Left renal cortex interstitium (tissue), 4 donors: ENCODE results near the gene SULF2. TPM values are rescaled to one million over a fixed set of nuclear protein-coding genes. Genes with fewer than 3 reads are reported as not detected.

Experiments used
- DNase-seq, 4 donors: peaks; one replicate each; pipeline ENCODE4 v3.0.0-alpha.2; 2013; ENCODE audit warnings: low read depth in 4 of 4, low spot score in 2 of 4, missing footprints in 1 of 4
- polyA plus RNA-seq, 4 donors: library from polyadenylated mRNA; unstranded; fragments of 120-200 nt; gene quantifications; one replicate each; pipeline ENCODE4 v1.2.1, GENCODE V29; 2013; ENCODE audit not compliant: insufficient read length in 4 of 4

SULF2 gene
- polyA plus RNA-seq, 4 donors = 67.0 to 103 (median 76.0) TPM

- no peak for DNase-seq
Observed at GRCh38 chr20:47623206-47623605, 162.1 kb downstream of the SULF2 start.

GRCh38 chr20:47622118-47622665 is 163.1 kb downstream of the SULF2 start:
- no peak for DNase-seq

- DNase-seq = peak in 2 of 4 donors; percentile 28 to 50
Observed at GRCh38 chr20:47620808-47621805, 164.2 kb downstream of the SULF2 start.

DNA sequence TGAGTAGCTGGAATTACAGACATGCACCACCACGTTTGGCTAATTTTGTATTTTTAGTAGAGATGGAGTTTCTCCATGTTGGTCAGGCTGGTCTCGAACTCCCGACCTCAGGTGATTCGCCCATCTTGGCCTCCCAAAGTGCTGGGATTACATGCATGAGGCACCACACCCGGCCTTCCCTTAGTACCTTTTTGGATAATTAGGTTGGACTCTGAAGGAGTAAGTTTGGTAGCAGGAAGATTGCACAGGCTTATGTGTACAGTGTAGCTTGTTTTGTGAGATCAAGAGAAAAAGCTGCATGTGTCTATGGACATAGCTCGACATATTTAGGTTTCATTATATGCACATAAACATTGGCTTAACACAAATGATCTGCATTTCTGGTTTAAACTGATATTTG is 166.8 kb downstream of the SULF2 start:
- no peak for DNase-seq

DNA sequence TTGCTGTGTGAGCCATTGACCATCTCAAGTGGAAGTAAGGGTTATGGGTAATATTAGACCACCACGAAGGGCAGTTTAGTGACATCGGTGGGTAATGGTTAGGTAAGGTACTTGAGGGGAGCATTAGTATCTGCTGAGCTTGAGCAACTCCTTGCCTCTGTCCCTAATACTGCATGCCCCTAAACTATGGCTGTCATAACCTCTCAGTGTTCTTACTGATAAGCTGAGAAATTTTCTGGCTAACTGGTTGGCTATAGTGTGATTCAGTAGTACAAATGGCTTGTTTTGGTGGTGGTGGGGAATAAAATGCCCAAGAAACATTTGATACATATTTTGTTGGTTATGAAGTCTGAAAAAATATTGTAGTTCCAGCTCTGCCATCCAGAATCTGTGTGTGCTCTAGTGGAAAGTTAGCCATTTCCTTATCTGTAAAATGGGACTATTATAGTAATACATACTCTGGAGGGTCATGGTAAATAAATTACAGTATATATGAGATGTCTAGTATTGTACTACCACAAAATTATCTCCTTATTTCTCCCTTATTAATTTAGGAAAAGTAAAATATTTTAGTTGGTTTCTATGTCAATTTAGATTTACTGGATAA is 170.5 kb downstream of the SULF2 start:
- no peak for DNase-seq

- DNase-seq = no peak
Observed at GRCh38 chr20:47612670-47613069, 172.6 kb downstream of the SULF2 start.

DNA sequence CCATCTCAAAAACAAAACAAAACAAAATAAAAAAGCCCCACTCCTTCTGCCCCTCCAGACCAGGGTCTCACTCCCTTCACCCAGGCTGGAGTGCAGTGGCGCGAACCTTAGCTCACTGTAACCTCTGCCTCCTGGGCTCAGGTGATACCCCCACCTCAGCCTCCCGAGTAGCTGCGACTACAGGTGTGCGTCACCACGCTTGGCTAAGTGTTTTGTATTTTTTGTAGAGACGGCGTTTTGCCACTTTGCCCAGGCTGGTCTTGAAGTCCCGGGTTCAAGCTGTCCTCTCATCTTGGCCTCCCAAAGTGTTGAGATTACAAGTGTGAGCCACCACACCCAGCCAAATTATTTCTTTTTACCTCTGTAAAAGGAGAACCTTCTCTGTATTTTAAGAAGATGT is 173.5 kb downstream of the SULF2 start:
- no peak for DNase-seq

DNA sequence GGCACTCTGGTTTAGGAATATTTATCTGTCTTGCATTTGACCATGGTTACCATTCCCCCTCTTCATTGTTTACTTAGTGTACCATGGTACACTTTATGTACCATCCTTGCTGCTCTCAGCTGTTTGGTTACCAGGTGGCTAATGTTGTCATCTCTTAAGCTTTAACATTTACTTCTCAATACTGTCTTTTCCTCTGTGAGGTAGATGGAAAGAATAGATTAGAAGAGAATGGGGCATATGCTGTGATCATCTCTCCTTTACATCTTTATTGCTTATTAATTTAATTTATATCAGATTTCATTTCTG is 174.4 kb downstream of the SULF2 start:
- no peak for DNase-seq

DNA sequence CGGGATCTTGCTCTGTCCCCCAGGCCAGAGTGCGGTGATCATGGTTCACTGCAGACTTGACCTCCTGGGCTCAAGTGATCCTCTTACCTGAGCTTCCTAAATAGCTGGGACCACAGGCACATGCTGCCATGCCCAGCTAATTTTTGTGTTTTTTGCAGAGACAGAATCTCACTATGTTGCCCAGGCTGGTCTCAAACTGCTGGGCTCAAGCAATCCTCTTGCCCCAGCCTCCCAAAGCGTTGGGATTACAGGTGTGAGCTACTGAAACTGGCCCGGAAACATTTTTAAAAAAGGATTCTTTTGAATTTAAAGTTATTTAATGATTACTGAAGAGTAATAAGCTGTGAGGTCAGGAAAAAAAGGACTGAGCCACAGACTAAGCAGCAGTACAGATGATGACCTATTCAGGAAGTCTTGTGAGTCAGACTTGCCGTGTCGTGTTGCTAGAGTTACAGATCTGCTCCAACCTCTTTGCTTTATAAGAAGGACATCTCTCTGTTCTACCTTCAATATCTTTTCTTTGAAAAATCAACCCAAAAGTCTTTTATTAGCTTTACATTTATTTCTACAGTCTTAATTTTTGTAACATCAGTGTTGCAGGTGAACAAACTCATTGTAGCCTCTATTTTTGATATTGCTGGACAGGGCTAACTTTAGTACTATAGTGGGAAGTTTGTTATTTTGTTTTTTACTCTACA is 174.9 kb downstream of the SULF2 start:
- no peak for DNase-seq

- DNase-seq = no peak
Observed at GRCh38 chr20:47609001-47609400, 176.3 kb downstream of the SULF2 start.
